Measurements from ENCODE around the gene CD300LB. TPM values are rescaled to one million over a fixed set of nuclear protein-coding genes. Genes with fewer than 3 reads are reported as not detected.

The CD300LB gene
- total RNA-seq, 4 donors from 2014 or later, result 0.41 TPM; not detected in 3

- intact Hi-C loops (cut with DNase I; ENCODE audit: low total_unique reads), result no loop called here
- Histone ChIP-seq H3K27ac (no peak overlapping the region), H3K4me3 (no peak overlapping the region), H3K36me3 (no peaks in the 10 kb centered on the region), H3K4me1 (no peaks in the 10 kb centered on the region), H3K9me3 (peaks cover 0 to 3% of the 10 kb centered on the region in 2 donors), H3K27me3 (peaks cover 8% of the 10 kb centered on the region)
- in situ Hi-C loops (cut with MboI; ENCODE audit: low pct_ligation_motif_present in 1 of 4, low pct_unique_long_range_greater_than_20kb in 1 of 4, low sequenced_read_pairs in 3 of 4), result no loop called here
- 68 to 72% methylated on average over 9 to 10 of the region's 10 CpGs for WGBS, 2 donors (ENCODE audit: low coverage in 1 of 2)
- no peak for DNase-seq
- no peak for TF ChIP-seq EP300 (IDR thresholded peaks at IDR 0.05; ENCODE audit: low read depth)
- TF ChIP-seq CTCF (IDR thresholded peaks at IDR 0.05), result no peak
- TF ChIP-seq POLR2AphosphoS5 (IDR thresholded peaks at IDR 0.05), result no peak
- no peak for TF ChIP-seq POLR2A (IDR thresholded peaks at IDR 0.05)
These were observed 8.1 kb upstream of the CD300LB start for GRCh38 chr17:74539281-74539820.

GRCh38 chr17:74536890-74537289 is 5.6 kb upstream of the CD300LB start:
- TF ChIP-seq POLR2AphosphoS5 (IDR thresholded peaks at IDR 0.05), result no peak
- DNase-seq, result no peak
- in situ Hi-C loops (cut with MboI; ENCODE audit: low pct_ligation_motif_present in 1 of 4, low pct_unique_long_range_greater_than_20kb in 1 of 4, low sequenced_read_pairs in 3 of 4) (no loop called here), intact Hi-C loops (cut with DNase I; ENCODE audit: low total_unique reads) (no loop called here)
- no peaks in the 10 kb centered on the region for H3K4me1 ChIP-seq
- no peaks in the 10 kb centered on the region for H3K36me3 ChIP-seq
- no peak overlapping the region for H3K4me3 ChIP-seq
- H3K27me3 ChIP-seq, result peaks cover 10% of the 10 kb centered on the region
- H3K27ac ChIP-seq, result no peak overlapping the region
- 73 to 80% methylated on average over 1 to 3 of the region's 3 CpGs for WGBS, 2 donors (ENCODE audit: low coverage in 1 of 2)
- H3K9me3 ChIP-seq, result peaks cover 0 to 3% of the 10 kb centered on the region in 2 donors

GRCh38 chr17:74532115-74532514 is 840 bp upstream of the CD300LB start:
- Histone ChIP-seq H3K27ac (no peak overlapping the region), H3K4me3 (no peak overlapping the region), H3K36me3 (no peaks in the 10 kb centered on the region), H3K27me3 (peaks cover 10% of the 10 kb centered on the region), H3K9me3 (peaks cover 0 to 3% of the 10 kb centered on the region in 2 donors), H3K4me1 (no peaks in the 10 kb centered on the region)
- 57 to 67% methylated on average over 10 of the region's 10 CpGs for WGBS, 2 donors (ENCODE audit: low coverage in 1 of 2)
- DNase-seq, result peak; percentile 43
- intact Hi-C loops (cut with DNase I; ENCODE audit: low total_unique reads), result no loop called here
- in situ Hi-C loops (cut with MboI; ENCODE audit: low pct_ligation_motif_present in 1 of 4, low pct_unique_long_range_greater_than_20kb in 1 of 4, low sequenced_read_pairs in 3 of 4), result no loop called here
- no peak for TF ChIP-seq CTCF (IDR thresholded peaks at IDR 0.05)
- peak; percentile 39 for TF ChIP-seq POLR2A (IDR thresholded peaks at IDR 0.05)
- TF ChIP-seq EP300 (IDR thresholded peaks at IDR 0.05; ENCODE audit: low read depth), result no peak
- peak in 2 of 3 donors; percentile 18 to 45 for TF ChIP-seq POLR2AphosphoS5 (IDR thresholded peaks at IDR 0.05)

- no peak for DNase-seq
These were observed 484 bp downstream of the CD300LB start for GRCh38 chr17:74530831-74531150.

More at GRCh38 chr17:74530831-74531150, 484 bp downstream of the CD300LB start:
- in situ Hi-C loops (cut with MboI; ENCODE audit: low pct_ligation_motif_present in 1 of 4, low pct_unique_long_range_greater_than_20kb in 1 of 4, low sequenced_read_pairs in 3 of 4) (no loop called here), intact Hi-C loops (cut with DNase I; ENCODE audit: low total_unique reads) (no loop called here)
- WGBS, 2 donors (ENCODE audit: low coverage in 1 of 2), result 73% methylated on average over 5 of the region's 5 CpGs; no CpG with 5 or more reads in 1 of the 2 donors
- peaks cover 8% of the 10 kb centered on the region for H3K27me3 ChIP-seq
- H3K27ac ChIP-seq, result no peak overlapping the region
- H3K4me3 ChIP-seq, result no peak overlapping the region
- peaks cover 0 to 3% of the 10 kb centered on the region in 2 donors for H3K9me3 ChIP-seq
- no peaks in the 10 kb centered on the region for H3K36me3 ChIP-seq
- TF ChIP-seq CTCF (IDR thresholded peaks at IDR 0.05) (no peak), EP300 (IDR thresholded peaks at IDR 0.05; ENCODE audit: low read depth) (no peak), POLR2AphosphoS5 (IDR thresholded peaks at IDR 0.05) (no peak), POLR2A (IDR thresholded peaks at IDR 0.05) (no peak)
- no peaks in the 10 kb centered on the region for H3K4me1 ChIP-seq

All from transverse colon (tissue), 4 donors.